OCI-LY3 (cell line): Measurements from ENCODE around the gene EDEM3.

ENCODE experiments used
- H2AFZ ChIP-seq: fragments of 200-600, 300-600 bp; shearing (Covaris generic); 2 replicates; pipeline ENCODE4 v1.6.0; 2014; ENCODE audit warnings: antibody characterized with exemption, low read depth, low read length
- H3K27ac ChIP-seq: fragments of 200-600, 300-600 bp; sonication (generic); 2 replicates; pipeline ENCODE4 v1.5.1; 2014; ENCODE audit warnings: mild to moderate bottlenecking, low read length, moderate library complexity, mixed read lengths
- H3K27me3 ChIP-seq: fragments of 200-600, 300-600 bp; sonication (generic); 2 replicates; pipeline ENCODE4 v1.6.1; 2014; ENCODE audit warnings: low read depth, low read length, mixed read lengths
- H3K36me3 ChIP-seq: fragments of 200-600, 300-600 bp; sonication (generic); replicated peaks from 2 replicates; pipeline ENCODE3; 2014; ENCODE audit warnings: low read depth, low read length, mixed read lengths
- H3K4me1 ChIP-seq: fragments of 300-600, 200-600 bp; sonication (generic); 2 replicates; pipeline ENCODE4 v1.6.1; 2014; ENCODE audit warnings: low read length, mixed read lengths
- H3K4me2 ChIP-seq: fragments of 200-600, 300-600 bp; sonication (generic); 2 replicates; pipeline ENCODE4 v1.6.1; 2014; ENCODE audit warnings: low read length, mixed read lengths
- H3K4me3 ChIP-seq: fragments of 300-600, 200-600 bp; sonication (generic); 2 replicates; pipeline ENCODE4 v1.5.1; 2014; ENCODE audit warnings: antibody characterized with exemption, mild to moderate bottlenecking, low read length, moderate library complexity
- H3K79me2 ChIP-seq: fragments of 300-600, 200-600 bp; shearing (Covaris generic); 2 replicates; pipeline ENCODE4 v1.6.1; 2014; ENCODE audit warnings: mild to moderate bottlenecking, low read length, mixed read lengths
- H3K9ac ChIP-seq: fragments of 300-600, 200-600 bp; shearing (Covaris generic); 2 replicates; pipeline ENCODE4 v1.6.0; 2014; ENCODE audit warnings: mild to moderate bottlenecking, low read length, moderate library complexity
- H3K9me3 ChIP-seq: fragments of 200-600, 300-600 bp; shearing (Covaris generic); 2 replicates; pipeline ENCODE4 v1.6.1; 2014; ENCODE audit warnings: low read length, mixed read lengths; ENCODE audit not compliant: insufficient read depth
- H4K20me1 ChIP-seq: fragments of 200-600, 300-600 bp; sonication (generic); 2 replicates; pipeline ENCODE4 v1.6.1; 2016; ENCODE audit warnings: low read length, mixed read lengths; ENCODE audit not compliant: insufficient read depth
- EZH2phosphoT487 ChIP-seq: fragments of 200-600 bp; shearing (Covaris generic); IDR thresholded peaks from 2 replicates; pipeline ENCODE4 v1.6.1; 2018; ENCODE audit warnings: antibody characterized with exemption, mixed run types, low read depth
- TF ChIP-seq, protein P1 (sequence below): fragments of 200-600, 300-600 bp; sonication (generic); IDR thresholded peaks from 2 replicates; pipeline ENCODE4 v1.5.1; 2014; ENCODE audit warnings: antibody characterized with exemption, low read length, low read depth

EDEM3 gene

DNA sequence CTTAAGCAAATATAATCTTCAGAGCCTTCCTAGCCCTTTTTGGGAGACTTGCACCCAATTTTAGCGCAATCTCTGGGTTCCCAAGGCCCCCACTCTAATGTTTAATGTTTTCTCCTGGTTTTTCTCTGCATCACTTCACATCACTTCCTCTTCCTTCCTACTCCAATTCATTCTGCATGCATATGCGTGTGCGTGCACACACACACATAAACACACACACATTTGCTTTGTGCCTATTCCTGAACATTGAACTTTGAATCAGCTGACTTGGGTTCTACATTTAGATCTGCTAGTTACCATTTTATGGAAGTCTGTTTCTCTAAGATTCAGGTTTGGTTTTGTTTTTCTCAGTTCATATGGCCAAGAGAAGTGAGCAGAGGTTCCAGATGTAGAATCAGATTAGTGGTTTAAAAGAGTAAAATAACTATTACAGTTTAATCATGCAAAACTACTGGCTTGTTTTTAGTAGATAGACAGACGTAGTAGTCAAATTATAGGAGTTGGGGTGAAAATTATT, 7.4 kb upstream of the EDEM3 start:
- Histone ChIP-seq H3K4me3 (no peak overlapping the region), H2AFZ (no peak overlapping the region), H3K36me3 (no peaks in the 10 kb centered on the region), H3K9ac (no peak overlapping the region), H3K9me3 (no peaks in the 10 kb centered on the region), H4K20me1 (no peaks in the 10 kb centered on the region), H3K4me2 (no peak overlapping the region), H3K27me3 (no peaks in the 10 kb centered on the region), H3K79me2 (no peaks in the 10 kb centered on the region), H3K27ac (no peak overlapping the region), H3K4me1 (no peaks in the 10 kb centered on the region)
- TF ChIP-seq EZH2phosphoT487: no peak
- TF ChIP-seq, protein P1, sequence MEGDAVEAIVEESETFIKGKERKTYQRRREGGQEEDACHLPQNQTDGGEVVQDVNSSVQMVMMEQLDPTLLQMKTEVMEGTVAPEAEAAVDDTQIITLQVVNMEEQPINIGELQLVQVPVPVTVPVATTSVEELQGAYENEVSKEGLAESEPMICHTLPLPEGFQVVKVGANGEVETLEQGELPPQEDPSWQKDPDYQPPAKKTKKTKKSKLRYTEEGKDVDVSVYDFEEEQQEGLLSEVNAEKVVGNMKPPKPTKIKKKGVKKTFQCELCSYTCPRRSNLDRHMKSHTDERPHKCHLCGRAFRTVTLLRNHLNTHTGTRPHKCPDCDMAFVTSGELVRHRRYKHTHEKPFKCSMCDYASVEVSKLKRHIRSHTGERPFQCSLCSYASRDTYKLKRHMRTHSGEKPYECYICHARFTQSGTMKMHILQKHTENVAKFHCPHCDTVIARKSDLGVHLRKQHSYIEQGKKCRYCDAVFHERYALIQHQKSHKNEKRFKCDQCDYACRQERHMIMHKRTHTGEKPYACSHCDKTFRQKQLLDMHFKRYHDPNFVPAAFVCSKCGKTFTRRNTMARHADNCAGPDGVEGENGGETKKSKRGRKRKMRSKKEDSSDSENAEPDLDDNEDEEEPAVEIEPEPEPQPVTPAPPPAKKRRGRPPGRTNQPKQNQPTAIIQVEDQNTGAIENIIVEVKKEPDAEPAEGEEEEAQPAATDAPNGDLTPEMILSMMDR: no peak

DNA sequence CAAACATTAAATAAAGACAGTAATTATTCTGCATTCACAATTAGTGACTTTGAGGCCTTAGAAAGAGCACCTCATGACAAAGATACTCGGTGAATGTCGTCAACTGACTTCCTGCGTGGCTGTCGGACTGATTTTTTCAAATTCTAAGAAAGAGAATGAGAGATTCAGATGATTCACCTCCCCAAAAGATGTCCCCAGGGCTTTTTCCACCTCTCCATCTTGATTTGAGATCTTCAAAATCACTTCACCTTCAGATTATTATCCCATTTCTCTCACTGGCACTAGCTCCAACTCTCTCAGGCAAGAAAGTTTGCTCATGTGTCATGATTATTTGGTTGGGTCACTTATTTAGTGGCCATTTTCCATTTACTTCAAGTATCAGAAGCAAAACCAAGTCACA, 5.0 kb upstream of the EDEM3 start:
- no peaks in the 10 kb centered on the region for H3K27me3 ChIP-seq
- no peaks in the 10 kb centered on the region for H3K79me2 ChIP-seq
- H3K27ac ChIP-seq: no peak overlapping the region
- TF ChIP-seq EZH2phosphoT487: no peak
- TF ChIP-seq, protein P1: no peak
- H4K20me1 ChIP-seq: no peaks in the 10 kb centered on the region
- no peak overlapping the region for H3K9ac ChIP-seq
- H2AFZ ChIP-seq: no peak overlapping the region
- H3K4me3 ChIP-seq: no peak overlapping the region
- H3K4me2 ChIP-seq: no peak overlapping the region
- no peaks in the 10 kb centered on the region for H3K36me3 ChIP-seq
- peaks cover 9% of the 10 kb centered on the region for H3K4me1 ChIP-seq
- no peaks in the 10 kb centered on the region for H3K9me3 ChIP-seq

DNA sequence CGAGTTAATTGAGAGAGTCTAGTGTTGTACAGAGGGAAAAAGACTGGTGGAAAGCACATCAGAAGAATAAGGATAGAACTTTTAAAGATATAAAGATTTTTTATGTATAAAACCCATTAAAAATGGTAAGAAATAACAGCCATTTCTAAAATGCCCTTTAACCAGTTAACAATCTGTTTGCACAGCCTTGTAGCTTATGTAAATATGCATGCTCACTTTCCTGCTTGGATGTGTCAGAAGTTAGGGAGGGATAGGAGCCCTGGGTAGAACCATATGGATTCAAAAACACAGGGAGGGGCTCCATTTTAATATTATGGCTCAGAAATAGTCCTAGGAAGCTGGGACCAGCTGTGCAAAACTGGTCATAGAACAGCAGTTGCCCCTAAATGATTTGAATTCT, 4.5 kb upstream of the EDEM3 start:
- H3K27ac ChIP-seq: no peak overlapping the region
- no peaks in the 10 kb centered on the region for H3K9me3 ChIP-seq
- no peak overlapping the region for H3K4me2 ChIP-seq
- H4K20me1 ChIP-seq: no peaks in the 10 kb centered on the region
- H3K36me3 ChIP-seq: no peaks in the 10 kb centered on the region
- TF ChIP-seq, protein P1: no peak
- H3K4me3 ChIP-seq: no peak overlapping the region
- H3K79me2 ChIP-seq: peaks cover 4% of the 10 kb centered on the region
- peaks cover 9% of the 10 kb centered on the region for H3K4me1 ChIP-seq
- no peak overlapping the region for H3K9ac ChIP-seq
- no peak overlapping the region for H2AFZ ChIP-seq
- H3K27me3 ChIP-seq: no peaks in the 10 kb centered on the region

DNA sequence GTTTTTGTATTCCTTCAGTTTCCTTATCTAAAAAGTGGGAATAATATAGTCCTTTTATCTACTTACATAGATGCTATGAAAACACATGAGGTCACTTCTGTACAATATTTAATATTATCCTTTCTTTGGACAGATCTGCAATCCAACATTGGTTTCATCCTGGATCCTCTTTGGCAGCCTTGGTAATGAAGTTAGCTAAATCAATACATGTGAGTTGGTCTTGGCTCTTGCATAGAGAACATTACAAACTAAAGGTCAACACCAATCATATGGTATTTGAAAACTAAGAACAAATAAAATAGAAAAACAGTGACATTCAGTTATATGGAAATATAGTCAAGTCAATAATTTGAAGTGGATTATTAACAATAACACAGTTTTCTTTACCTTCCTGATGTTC, 3.2 kb upstream of the EDEM3 start:
- Histone ChIP-seq H3K4me2 (no peak overlapping the region), H3K9me3 (no peaks in the 10 kb centered on the region), H2AFZ (no peak overlapping the region), H3K9ac (no peak overlapping the region), H4K20me1 (no peaks in the 10 kb centered on the region), H3K4me3 (no peak overlapping the region), H3K27me3 (no peaks in the 10 kb centered on the region), H3K27ac (no peak overlapping the region), H3K36me3 (no peaks in the 10 kb centered on the region), H3K79me2 (peaks cover 16% of the 10 kb centered on the region), H3K4me1 (peaks cover 16% of the 10 kb centered on the region)
- no peak for TF ChIP-seq EZH2phosphoT487
- TF ChIP-seq, protein P1: no peak
